DOHH2 (cell line): ENCODE measurements around the gene MPPE1.

Experiments used
- H3F3A ChIP-seq: fragments of 200-600 bp; sonication (generic), shearing (Covaris generic); 2 replicates; pipeline ENCODE4 v1.6.0; 2016; ENCODE audit warnings: antibody characterized with exemption, mild to moderate bottlenecking; ENCODE audit not compliant: control insufficient read depth, insufficient read depth
- H3K27ac ChIP-seq: fragments of 200-600 bp; sonication (generic); 2 replicates; pipeline ENCODE4 v1.5.1; 2014; ENCODE audit warnings: low read depth, mild to moderate bottlenecking, low read length, moderate library complexity
- H3K27me3 ChIP-seq: fragments of 200-600 bp; sonication (generic); 2 replicates; pipeline ENCODE4 v1.6.1; 2014; ENCODE audit warnings: mild to moderate bottlenecking, low read length, mixed read lengths; ENCODE audit not compliant: control insufficient read depth
- H3K36me3 ChIP-seq: fragments of 200-600 bp; sonication (generic); 2 replicates; pipeline ENCODE4 v1.6.1; 2014; ENCODE audit warnings: mild to moderate bottlenecking, low read length, moderate library complexity, mixed read lengths; ENCODE audit not compliant: control insufficient read depth
- H3K4me1 ChIP-seq: fragments of 200-600 bp; sonication (generic); 2 replicates; pipeline ENCODE4 v1.6.1; 2014; ENCODE audit warnings: mild to moderate bottlenecking, low read length, mixed read lengths; ENCODE audit not compliant: control insufficient read depth
- H3K4me2 ChIP-seq: fragments of 200-600 bp; sonication (generic); 2 replicates; pipeline ENCODE4 v1.6.0; 2014; ENCODE audit warnings: mild to moderate bottlenecking, low read length, moderate library complexity
- H3K4me3 ChIP-seq: fragments of 200-600 bp; sonication (generic); 2 replicates; pipeline ENCODE4 v1.5.1; 2014; ENCODE audit warnings: mild to moderate bottlenecking, low read length, mixed read lengths
- H3K79me2 ChIP-seq: fragments of 200-600 bp; sonication (generic); 2 replicates; pipeline ENCODE4 v1.6.1; 2014; ENCODE audit warnings: mild to moderate bottlenecking, low read length, mixed read lengths; ENCODE audit not compliant: control insufficient read depth
- H3K9me2 ChIP-seq: fragments of 200-600 bp; sonication (generic); replicated peaks from 2 replicates; pipeline ENCODE4 v1.6.1; 2014; ENCODE audit warnings: mild to moderate bottlenecking, low read length, mixed read lengths; ENCODE audit not compliant: control insufficient read depth
- H3K9me3 ChIP-seq: fragments of 200-600 bp; sonication (generic); 2 replicates; pipeline ENCODE4 v1.6.1; 2014; ENCODE audit warnings: antibody characterized with exemption, low read length, mixed read lengths; ENCODE audit not compliant: control insufficient read depth, insufficient read depth
- H4K20me1 ChIP-seq: fragments of 200-600 bp; sonication (generic); 2 replicates; pipeline ENCODE4 v1.6.0; 2014; ENCODE audit warnings: low read depth, mild to moderate bottlenecking, antibody characterized with exemption, low read length, moderate library complexity; ENCODE audit not compliant: control insufficient read depth, insufficient read depth
- EZH2phosphoT487 ChIP-seq: fragments of 200-600 bp; sonication (generic); IDR thresholded peaks from 2 replicates; pipeline ENCODE4 v1.6.1; 2017; ENCODE audit warnings: borderline replicate concordance, mild to moderate bottlenecking, antibody characterized with exemption, low read length, moderate library complexity, mixed read lengths
- TF ChIP-seq, protein P1 (sequence below): fragments of 200-600 bp; sonication (generic); IDR thresholded peaks from one replicate; pipeline ENCODE4 v1.5.1; 2014; ENCODE audit warnings: antibody characterized with exemption, mild to moderate bottlenecking, low read depth, low read length; ENCODE audit not compliant: poor library complexity, severe bottlenecking

MPPE1 gene

DNA sequence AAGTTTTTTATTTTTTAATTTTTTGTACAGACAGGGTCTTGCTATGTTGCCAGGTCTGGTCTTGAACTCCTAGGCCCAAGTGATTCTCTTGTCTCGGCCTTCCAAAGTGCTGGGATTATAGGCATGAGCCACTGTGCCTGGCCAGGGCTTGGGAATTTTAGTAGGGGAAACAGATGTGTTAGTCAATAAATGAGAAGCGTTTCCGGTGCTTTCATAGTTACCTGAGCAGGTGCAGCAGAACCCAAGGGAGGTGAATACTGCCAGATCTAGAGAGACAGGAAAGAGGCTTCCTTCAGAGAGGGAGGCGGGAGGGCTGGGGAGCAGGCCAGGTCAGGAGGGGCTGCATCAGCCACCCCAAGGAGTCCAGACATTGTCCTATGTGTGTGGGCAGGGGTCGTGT lies 42.7 kb upstream of the MPPE1 start:
- H3K9me2 ChIP-seq, result no peaks in the 10 kb centered on the region
- no peaks in the 10 kb centered on the region for H3K36me3 ChIP-seq
- H3K4me2 ChIP-seq, result no peak overlapping the region
- H3K79me2 ChIP-seq, result no peaks in the 10 kb centered on the region
- H3K27me3 ChIP-seq, result no peaks in the 10 kb centered on the region
- peaks cover 5% of the 10 kb centered on the region for H3K4me1 ChIP-seq
- no peaks in the 10 kb centered on the region for H3K9me3 ChIP-seq
- TF ChIP-seq, protein P1, sequence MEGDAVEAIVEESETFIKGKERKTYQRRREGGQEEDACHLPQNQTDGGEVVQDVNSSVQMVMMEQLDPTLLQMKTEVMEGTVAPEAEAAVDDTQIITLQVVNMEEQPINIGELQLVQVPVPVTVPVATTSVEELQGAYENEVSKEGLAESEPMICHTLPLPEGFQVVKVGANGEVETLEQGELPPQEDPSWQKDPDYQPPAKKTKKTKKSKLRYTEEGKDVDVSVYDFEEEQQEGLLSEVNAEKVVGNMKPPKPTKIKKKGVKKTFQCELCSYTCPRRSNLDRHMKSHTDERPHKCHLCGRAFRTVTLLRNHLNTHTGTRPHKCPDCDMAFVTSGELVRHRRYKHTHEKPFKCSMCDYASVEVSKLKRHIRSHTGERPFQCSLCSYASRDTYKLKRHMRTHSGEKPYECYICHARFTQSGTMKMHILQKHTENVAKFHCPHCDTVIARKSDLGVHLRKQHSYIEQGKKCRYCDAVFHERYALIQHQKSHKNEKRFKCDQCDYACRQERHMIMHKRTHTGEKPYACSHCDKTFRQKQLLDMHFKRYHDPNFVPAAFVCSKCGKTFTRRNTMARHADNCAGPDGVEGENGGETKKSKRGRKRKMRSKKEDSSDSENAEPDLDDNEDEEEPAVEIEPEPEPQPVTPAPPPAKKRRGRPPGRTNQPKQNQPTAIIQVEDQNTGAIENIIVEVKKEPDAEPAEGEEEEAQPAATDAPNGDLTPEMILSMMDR, result no peak
- no peak for TF ChIP-seq EZH2phosphoT487
- no peaks in the 10 kb centered on the region for H4K20me1 ChIP-seq
- no peak overlapping the region for H3K27ac ChIP-seq
- no peak overlapping the region for H3K4me3 ChIP-seq
- H3F3A ChIP-seq, result no peaks in the 10 kb centered on the region

DNA sequence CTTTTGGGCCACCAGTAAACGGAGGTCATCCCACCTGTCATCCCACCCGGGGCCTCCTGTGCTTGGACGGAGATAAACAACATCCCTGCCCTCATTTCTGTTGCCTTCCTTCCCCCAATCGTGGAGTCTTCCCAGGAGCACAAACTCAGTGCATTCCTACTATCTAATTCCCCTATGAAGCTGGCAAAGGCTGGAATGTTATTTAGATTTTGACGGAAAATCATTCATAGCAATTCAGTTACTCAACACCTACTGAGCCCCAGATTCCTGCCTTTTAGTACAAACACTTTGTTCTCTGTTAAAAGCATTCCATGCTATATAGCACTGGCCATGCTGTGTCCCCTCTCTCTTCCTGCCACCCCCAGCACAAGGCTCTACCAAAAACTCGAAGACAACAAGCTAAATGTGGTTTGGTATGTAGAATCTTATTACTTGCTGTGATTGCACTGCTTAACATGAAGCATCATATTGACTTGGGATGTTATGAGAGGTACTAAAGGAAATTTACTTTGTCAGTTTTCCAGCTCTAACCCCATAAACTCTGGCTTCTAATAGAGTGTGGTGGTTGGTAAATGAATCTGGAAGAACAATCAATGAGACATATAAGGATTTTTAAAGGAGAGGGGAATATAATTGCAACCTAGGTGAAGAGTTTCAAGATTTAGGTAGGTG lies 40.9 kb upstream of the MPPE1 start:
- H3K9me3 ChIP-seq, result no peaks in the 10 kb centered on the region
- H3F3A ChIP-seq, result no peaks in the 10 kb centered on the region
- H3K27me3 ChIP-seq, result no peaks in the 10 kb centered on the region
- H3K4me2 ChIP-seq, result no peak overlapping the region
- no peaks in the 10 kb centered on the region for H3K9me2 ChIP-seq
- no peaks in the 10 kb centered on the region for H3K79me2 ChIP-seq
- H3K4me3 ChIP-seq, result no peak overlapping the region
- H3K27ac ChIP-seq, result no peak overlapping the region
- H4K20me1 ChIP-seq, result no peaks in the 10 kb centered on the region
- peaks cover 5% of the 10 kb centered on the region for H3K4me1 ChIP-seq
- no peaks in the 10 kb centered on the region for H3K36me3 ChIP-seq
- TF ChIP-seq EZH2phosphoT487, result no peak
- TF ChIP-seq, protein P1, result no peak

DNA sequence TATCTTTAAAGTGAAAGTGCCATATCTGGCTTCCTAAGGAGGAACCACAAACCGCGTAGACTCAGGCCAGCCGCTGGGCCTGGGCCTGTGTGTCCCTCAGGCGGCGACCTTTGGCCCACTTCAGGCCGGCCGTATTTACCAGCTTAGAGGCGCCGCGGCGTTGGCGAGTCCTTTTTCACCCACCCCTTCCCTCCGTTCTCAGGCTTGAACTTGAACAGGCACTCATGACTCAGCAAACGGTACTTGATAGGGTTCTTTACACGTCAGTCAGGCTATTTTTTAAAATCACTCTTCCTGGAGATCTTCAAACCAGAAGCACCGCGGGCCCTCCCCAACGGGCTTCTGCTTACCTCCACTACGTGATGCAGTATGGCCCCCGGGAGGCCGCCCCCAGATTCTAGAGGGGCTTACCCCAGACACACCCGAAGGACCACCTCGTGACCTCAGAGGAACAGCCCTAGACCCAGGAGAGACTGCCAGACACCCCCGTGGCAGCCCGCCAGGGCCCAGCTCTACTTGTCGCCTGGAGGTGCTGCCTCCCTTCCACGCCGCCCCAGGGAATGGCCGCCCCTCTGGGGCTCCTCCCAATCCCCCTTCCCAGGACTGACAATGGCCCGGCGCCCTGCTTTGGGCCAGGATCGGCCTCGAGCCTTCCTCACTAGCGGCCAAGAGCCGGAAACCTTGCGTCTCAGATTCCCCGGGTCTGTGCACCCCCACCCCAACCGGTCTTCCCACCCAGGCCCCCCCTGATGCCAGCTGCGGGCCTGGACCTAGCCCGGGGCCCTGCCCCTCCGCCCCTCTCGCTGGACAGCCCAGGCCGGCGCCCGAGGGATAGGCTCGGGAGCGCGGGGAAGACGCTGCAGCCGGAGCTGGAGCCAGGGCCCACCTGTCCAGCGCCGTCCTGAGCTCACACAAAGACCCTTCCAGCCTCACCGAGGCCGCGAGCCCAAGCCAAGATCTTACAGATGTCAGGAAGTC lies 39.4 kb upstream of the MPPE1 start:
- Histone ChIP-seq H3K27ac (no peak overlapping the region), H4K20me1 (no peaks in the 10 kb centered on the region), H3K79me2 (no peaks in the 10 kb centered on the region), H3K4me1 (peaks cover 5% of the 10 kb centered on the region), H3K27me3 (0 out of 2 replicates have a peak, but pooled peaks cover 2% of the 10 kb centered on the region), H3F3A (no peaks in the 10 kb centered on the region), H3K36me3 (no peaks in the 10 kb centered on the region), H3K4me3 (peak overlapping the region; percentile 37; the same call in 1 of the 2 replicates), H3K9me3 (no peaks in the 10 kb centered on the region), H3K9me2 (no peaks in the 10 kb centered on the region), H3K4me2 (peak overlapping the region; percentile 56)
- TF ChIP-seq, protein P1, result no peak
- no peak for TF ChIP-seq EZH2phosphoT487
